Posterior cingulate gyrus (tissue), 11 donors: ENCODE measurements around the gene CNIH4.
"Not testable (repeated sequence)": the region's sequence is repeated elsewhere in the genome, so short reads cannot be mapped to it uniquely, and the experiment has no call there.

Experiments used
- DNase-seq, 10 donors: peaks; one replicate each; pipeline versions ENCODE4 v3.0.0 to v3.0.0-alpha.2; 2020 to 2021; ENCODE audit warnings: mixed read lengths in 3 of 10
- intact Hi-C: fragments of 100-400 bp; cut with DNase I; formaldehyde crosslinking; loops from one replicate; pipeline ENCODE4 v1.15.1; 2023

CNIH4 gene

GRCh38 chr1:224340453-224341384 is 16.0 kb upstream of the CNIH4 start:
- peak in 3 of 10 donors; percentile 8 to 79 (median 73) for DNase-seq
- intact Hi-C loops: not testable (repeated sequence)

- no peak for DNase-seq
- intact Hi-C loops: no loop called here
These were observed 13.0 kb upstream of the CNIH4 start for GRCh38 chr1:224343679-224344078.

GRCh38 chr1:224348137-224348536 is 8.5 kb upstream of the CNIH4 start:
- intact Hi-C loops: no loop called here
- DNase-seq: no peak

- intact Hi-C loops, DNase-seq: not testable (repeated sequence)
These were observed 7.0 kb upstream of the CNIH4 start for GRCh38 chr1:224349716-224350115.

GRCh38 chr1:224352436-224353085 is 4.1 kb upstream of the CNIH4 start:
- DNase-seq: peak in 1 of 10 donors; percentile 76
- intact Hi-C loops: not testable (repeated sequence)

- intact Hi-C loops: no loop called here
- DNase-seq: no peak
These were observed 2.4 kb upstream of the CNIH4 start for GRCh38 chr1:224353975-224354925.

GRCh38 chr1:224357626-224358124 is 996 bp downstream of the CNIH4 start:
- no peak for DNase-seq
- intact Hi-C loops: loop anchor here (2.0 kb wide), 2 partner anchors 27 to 75 kb away; partner anchors contain the start of gene NVL

GRCh38 chr1:224358237-224358636 is 1.6 kb downstream of the CNIH4 start:
- intact Hi-C loops: no loop called here
- no peak for DNase-seq

GRCh38 chr1:224359207-224359606 is 2.5 kb downstream of the CNIH4 start:
- intact Hi-C loops: no loop called here
- DNase-seq: no peak

GRCh38 chr1:224368409-224368808 is 11.7 kb downstream of the CNIH4 start:
- no peak for DNase-seq
- intact Hi-C loops: no loop called here

- DNase-seq: no peak
- intact Hi-C loops: no loop called here
These were observed 16.4 kb downstream of the CNIH4 start for GRCh38 chr1:224373008-224373590.

GRCh38 chr1:224375059-224375458 is 18.4 kb downstream of the CNIH4 start:
- no peak for DNase-seq
- intact Hi-C loops: no loop called here

- no peak for DNase-seq
- intact Hi-C loops: no loop called here
These were observed 21.0 kb downstream of the CNIH4 start for GRCh38 chr1:224377676-224378006.

- intact Hi-C loops: no loop called here
- DNase-seq: no peak
These were observed 22.4 kb downstream of the CNIH4 start for GRCh38 chr1:224378855-224379631.

- intact Hi-C loops: no loop called here
- DNase-seq: no peak
These were observed 23.3 kb downstream of the CNIH4 start for GRCh38 chr1:224380003-224380402.

GRCh38 chr1:224381880-224382548 is 25.3 kb downstream of the CNIH4 start:
- intact Hi-C loops: no loop called here
- DNase-seq: no peak

- intact Hi-C loops: no loop called here
These were observed 26.5 kb downstream of the CNIH4 start for GRCh38 chr1:224383218-224383617.

GRCh38 chr1:224387302-224387912 is 30.7 kb downstream of the CNIH4 start:
- intact Hi-C loops: no loop called here
- DNase-seq: no peak

More at GRCh38 chr1:224383218-224383617, 26.5 kb downstream of the CNIH4 start:
- no peak for DNase-seq
